H9 (cell line): ENCODE results near the gene STK24. TPM values are rescaled to one million over a fixed set of nuclear protein-coding genes. Genes with fewer than 3 reads are reported as not detected.
A peak's percentile ranks its signal among the peaks of the same experiment; 100 is the strongest.

Source experiments
- DNase-seq: peaks from one replicate; pipeline ENCODE4 v3.0.0-alpha.2; 2017
- H2AFZ ChIP-seq: one replicate; pipeline ENCODE4 v1.6.1; 2013; ENCODE audit warnings: mild to moderate bottlenecking, low read length, control low read depth, moderate library complexity
- H2AK5ac ChIP-seq: 2 replicates; pipeline ENCODE4 v1.6.1; 2013; ENCODE audit warnings: low read length, control low read depth, mixed read lengths; ENCODE audit not compliant: insufficient read length
- H2BK120ac ChIP-seq: one replicate; pipeline ENCODE4 v1.6.1; 2013; ENCODE audit warnings: low read depth, mild to moderate bottlenecking, low read length, control low read depth, inconsistent platforms; ENCODE audit not compliant: poor library complexity, severe bottlenecking
- H2BK12ac ChIP-seq: 2 replicates; pipeline ENCODE4 v1.6.1; 2013; ENCODE audit warnings: low read length, control low read depth, mixed read lengths, low read depth; ENCODE audit not compliant: insufficient read length
- H2BK15ac ChIP-seq: 2 replicates; pipeline ENCODE4 v1.6.1; 2013; ENCODE audit warnings: low read depth, low read length, control low read depth
- H2BK20ac ChIP-seq: one replicate; pipeline ENCODE4 v1.6.1; 2013; ENCODE audit warnings: low read depth, mild to moderate bottlenecking, low read length, control low read depth, inconsistent platforms; ENCODE audit not compliant: poor library complexity, severe bottlenecking
- H2BK5ac ChIP-seq: 2 replicates; pipeline ENCODE4 v1.6.1; 2013; ENCODE audit warnings: low read length, control low read depth, mixed read lengths; ENCODE audit not compliant: insufficient read length
- H3K14ac ChIP-seq: 2 replicates; pipeline ENCODE4 v1.6.1; 2013; ENCODE audit warnings: low read length, control low read depth; ENCODE audit not compliant: insufficient read depth
- H3K18ac ChIP-seq: 2 replicates; pipeline ENCODE4 v1.6.1; 2013; ENCODE audit warnings: low read depth, mild to moderate bottlenecking, mixed read lengths, low read length, control low read depth; ENCODE audit not compliant: insufficient read length
- H3K23ac ChIP-seq: 2 replicates; pipeline ENCODE4 v1.6.1; 2013; ENCODE audit warnings: low read length, control low read depth, mixed read lengths, low read depth; ENCODE audit not compliant: insufficient read length
- H3K23me2 ChIP-seq: 2 replicates; pipeline ENCODE4 v1.6.1; 2013; ENCODE audit warnings: low read depth, mild to moderate bottlenecking, mixed read lengths, low read length, control low read depth; ENCODE audit not compliant: insufficient read length, poor library complexity, severe bottlenecking
- H3K27ac ChIP-seq: 2 replicates; pipeline ENCODE4 v1.5.1; 2013; ENCODE audit warnings: low read length, control low read depth, mixed read lengths, low read depth; ENCODE audit not compliant: insufficient read length
- H3K27me3 ChIP-seq: 2 replicates; pipeline ENCODE4 v1.6.1; 2013; ENCODE audit warnings: low read length, control low read depth, inconsistent platforms; ENCODE audit not compliant: insufficient read depth
- H3K4ac ChIP-seq: 2 replicates; pipeline ENCODE4 v1.6.1; 2013; ENCODE audit warnings: low read depth, mild to moderate bottlenecking, control low read depth, inconsistent platforms, low read length, moderate library complexity
- H3K4me1 ChIP-seq: 2 replicates; pipeline ENCODE4 v1.6.1; 2013; ENCODE audit warnings: low read length, control low read depth, inconsistent platforms; ENCODE audit not compliant: insufficient read depth
- H3K4me2 ChIP-seq: 2 replicates; pipeline ENCODE4 v1.6.1; 2013; ENCODE audit warnings: low read length, control low read depth, mixed read lengths; ENCODE audit not compliant: insufficient read length, insufficient read depth
- H3K56ac ChIP-seq: 2 replicates; pipeline ENCODE4 v1.6.1; 2013; ENCODE audit warnings: low read depth, mild to moderate bottlenecking, mixed read lengths, low read length, control low read depth; ENCODE audit not compliant: insufficient read length
- H3K79me1 ChIP-seq: 2 replicates; pipeline ENCODE4 v1.6.1; 2013; ENCODE audit warnings: low read depth, mild to moderate bottlenecking, moderate library complexity, low read length, control low read depth, inconsistent platforms; ENCODE audit not compliant: insufficient read depth, poor library complexity, severe bottlenecking
- H3K79me2 ChIP-seq: 2 replicates; pipeline ENCODE4 v1.6.1; 2013; ENCODE audit warnings: low read length, control low read depth, inconsistent platforms; ENCODE audit not compliant: insufficient read depth
- H3K9ac ChIP-seq: 2 replicates; pipeline ENCODE4 v1.6.1; 2013; ENCODE audit warnings: low read length, control low read depth, mixed read lengths; ENCODE audit not compliant: insufficient read length; ENCODE audit errors: extremely low read depth
- H3K9me3 ChIP-seq: one replicate; pipeline ENCODE4 v1.6.1; 2013; ENCODE audit warnings: low read depth, low read length, inconsistent platforms; ENCODE audit not compliant: control insufficient read depth
- H3T11ph ChIP-seq: one replicate; pipeline ENCODE4 v1.6.1; 2013; ENCODE audit warnings: mild to moderate bottlenecking, low read length, control low read depth, inconsistent platforms
- H4K20me1 ChIP-seq: one replicate; pipeline ENCODE4 v1.6.1; 2013; ENCODE audit not compliant: control insufficient read depth, insufficient read length, insufficient read depth
- H4K5ac ChIP-seq: 2 replicates; pipeline ENCODE4 v1.6.1; 2013; ENCODE audit warnings: low read depth, mild to moderate bottlenecking, mixed read lengths, low read length, control low read depth; ENCODE audit not compliant: insufficient read length
- H4K8ac ChIP-seq: replicated peaks from 2 replicates; pipeline ENCODE4 v1.6.1; 2013; ENCODE audit warnings: low read length, control low read depth, mixed read lengths, low read depth; ENCODE audit not compliant: insufficient read length
- H4K91ac ChIP-seq: 2 replicates; pipeline ENCODE4 v1.6.1; 2013; ENCODE audit warnings: low read depth, mild to moderate bottlenecking, moderate library complexity, mixed read lengths, low read length, control low read depth; ENCODE audit not compliant: insufficient read length
- H3K27ac Mint-ChIP-seq, 3 experiments: 2 replicates in 2 of 3; 3 replicates in 1 of 3; pipeline ENCODE4 v1.8.0; 2020 to 2021; ENCODE audit warnings: mixed read lengths in 3 of 3, mild to moderate bottlenecking in 1 of 3, moderate library complexity in 1 of 3
- H3K27me3 Mint-ChIP-seq: 2 replicates; pipeline ENCODE4 v1.8.0; 2021; ENCODE audit warnings: low read depth, mild to moderate bottlenecking, moderate library complexity, mixed read lengths
- H3K36me3 Mint-ChIP-seq, 3 experiments: 2 replicates in 2 of 3; 3 replicates in 1 of 3; pipeline ENCODE4 v1.8.0; 2020 to 2021; ENCODE audit warnings: low read depth in 3 of 3, mixed read lengths in 3 of 3; ENCODE audit not compliant: insufficient read depth in 1 of 3
- H3K4me1 Mint-ChIP-seq, 2 experiments: 2 replicates each; pipeline ENCODE4 v1.8.0; 2020; ENCODE audit warnings: mixed read lengths in 2 of 2
- H3K4me3 Mint-ChIP-seq, 2 experiments: 2 replicates in 1 of 2; 3 replicates in 1 of 2; pipeline ENCODE4 v1.8.0; 2020 to 2021; ENCODE audit warnings: mild to moderate bottlenecking in 2 of 2, mixed read lengths in 2 of 2, moderate library complexity in 1 of 2
- H3K9me3 Mint-ChIP-seq, 2 experiments: 2 replicates in 1 of 2; 3 replicates in 1 of 2; pipeline ENCODE4 v1.8.0; 2020; ENCODE audit warnings: mild to moderate bottlenecking in 2 of 2, mixed read lengths in 2 of 2, moderate library complexity in 1 of 2
- CTCF ChIP-seq: fragments of 200-600 bp; sonication (generic); conservative IDR thresholded peaks from 3 replicates; pipeline ENCODE4 v1.8.0; 2021; ENCODE audit warnings: antibody characterized with exemption, mild to moderate bottlenecking
- WGBS: extraction: QIAGEN DNeasy Blood & Tissue Kit; methylation state at CpG from one replicate; pipeline ENCODE4 v1.1.7; 2013; ENCODE audit warnings: missing lambda C conversion rate, low lambda C conversion rate, mixed read lengths; ENCODE audit not compliant: insufficient read length; ENCODE audit errors: extremely low coverage; 5-methylcytosine and 5-hydroxymethylcytosine counted together
- total RNA-seq: library from RNA; stranded (reverse); gene quantifications from 2 replicates; pipeline ENCODE4 v1.2.1, GENCODE V29; 2021

STK24 gene
- total RNA-seq, 1 experiment from 2014 or later = 134 TPM

GRCh38 chr13:98473788-98474144 lies 103.1 kb downstream of the STK24 start:
- TF ChIP-seq CTCF = no peak
- Histone ChIP-seq H2BK12ac (no peak overlapping the region), H3K79me2 (peaks cover 4% of the 10 kb centered on the region; the same call in 1 of the 2 replicates), H4K20me1 (no peaks in the 10 kb centered on the region), H2AK5ac (no peak overlapping the region), H3K9ac (no peak overlapping the region), H2BK20ac (no peak overlapping the region), H3K23me2 (no peaks in the 10 kb centered on the region), H3K14ac (no peak overlapping the region), H3K27ac (no peak overlapping the region), H4K5ac (no peak overlapping the region), H2BK15ac (no peak overlapping the region), H3K23ac (no peak overlapping the region), H3K27me3 (no peaks in the 10 kb centered on the region), H3K4ac (no peak overlapping the region), H2BK120ac (no peak overlapping the region), H3T11ph (no peak overlapping the region), H3K56ac (no peak overlapping the region), H2AFZ (no peak overlapping the region), H3K9me3 (no peaks in the 10 kb centered on the region), H3K4me2 (no peak overlapping the region), H4K91ac (no peak overlapping the region), H4K8ac (no peak overlapping the region), H2BK5ac (no peak overlapping the region), H3K18ac (no peak overlapping the region), H3K4me1 (peaks cover 11% of the 10 kb centered on the region; the same call in 1 of the 2 replicates), H3K79me1 (peaks cover 10% of the 10 kb centered on the region)
- Mint-ChIP-seq H3K27me3 (no peaks in the 10 kb centered on the region), H3K4me1 (peaks cover 36 to 41% of the 10 kb centered on the region in 2 experiments), H3K27ac (peak overlapping the region in 2 of 3 experiments; percentile 3 to 40; a peak in 2 of 7 replicates), H3K9me3 (no peaks in the 10 kb centered on the region; a peak in 1 of 5 replicates), H3K4me3 (no peak overlapping the region; a peak in 1 of 5 replicates), H3K36me3 (peaks cover 27 to 38% (median 35%) of the 10 kb centered on the region in 3 experiments; a peak in 6 of 7 replicates)
- no CpG with 5 or more reads among the region's 7 CpGs for WGBS
- DNase-seq = no peak
